DOHH2 (cell line): ENCODE data around the gene FNDC4.

Experiments
- H3F3A ChIP-seq: fragments of 200-600 bp; sonication (generic), shearing (Covaris generic); 2 replicates; pipeline ENCODE4 v1.6.0; 2016; ENCODE audit warnings: antibody characterized with exemption, mild to moderate bottlenecking; ENCODE audit not compliant: control insufficient read depth, insufficient read depth
- H3K27ac ChIP-seq: fragments of 200-600 bp; sonication (generic); 2 replicates; pipeline ENCODE4 v1.5.1; 2014; ENCODE audit warnings: low read depth, mild to moderate bottlenecking, low read length, moderate library complexity
- H3K27me3 ChIP-seq: fragments of 200-600 bp; sonication (generic); 2 replicates; pipeline ENCODE4 v1.6.1; 2014; ENCODE audit warnings: mild to moderate bottlenecking, low read length, mixed read lengths; ENCODE audit not compliant: control insufficient read depth
- H3K36me3 ChIP-seq: fragments of 200-600 bp; sonication (generic); 2 replicates; pipeline ENCODE4 v1.6.1; 2014; ENCODE audit warnings: mild to moderate bottlenecking, low read length, moderate library complexity, mixed read lengths; ENCODE audit not compliant: control insufficient read depth
- H3K4me1 ChIP-seq: fragments of 200-600 bp; sonication (generic); 2 replicates; pipeline ENCODE4 v1.6.1; 2014; ENCODE audit warnings: mild to moderate bottlenecking, low read length, mixed read lengths; ENCODE audit not compliant: control insufficient read depth
- H3K4me2 ChIP-seq: fragments of 200-600 bp; sonication (generic); 2 replicates; pipeline ENCODE4 v1.6.0; 2014; ENCODE audit warnings: mild to moderate bottlenecking, low read length, moderate library complexity
- H3K4me3 ChIP-seq: fragments of 200-600 bp; sonication (generic); 2 replicates; pipeline ENCODE4 v1.5.1; 2014; ENCODE audit warnings: mild to moderate bottlenecking, low read length, mixed read lengths
- H3K79me2 ChIP-seq: fragments of 200-600 bp; sonication (generic); 2 replicates; pipeline ENCODE4 v1.6.1; 2014; ENCODE audit warnings: mild to moderate bottlenecking, low read length, mixed read lengths; ENCODE audit not compliant: control insufficient read depth
- H3K9me2 ChIP-seq: fragments of 200-600 bp; sonication (generic); replicated peaks from 2 replicates; pipeline ENCODE4 v1.6.1; 2014; ENCODE audit warnings: mild to moderate bottlenecking, low read length, mixed read lengths; ENCODE audit not compliant: control insufficient read depth
- H3K9me3 ChIP-seq: fragments of 200-600 bp; sonication (generic); 2 replicates; pipeline ENCODE4 v1.6.1; 2014; ENCODE audit warnings: antibody characterized with exemption, low read length, mixed read lengths; ENCODE audit not compliant: control insufficient read depth, insufficient read depth
- H4K20me1 ChIP-seq: fragments of 200-600 bp; sonication (generic); 2 replicates; pipeline ENCODE4 v1.6.0; 2014; ENCODE audit warnings: low read depth, mild to moderate bottlenecking, antibody characterized with exemption, low read length, moderate library complexity; ENCODE audit not compliant: control insufficient read depth, insufficient read depth
- EZH2phosphoT487 ChIP-seq: fragments of 200-600 bp; sonication (generic); IDR thresholded peaks from 2 replicates; pipeline ENCODE4 v1.6.1; 2017; ENCODE audit warnings: borderline replicate concordance, mild to moderate bottlenecking, antibody characterized with exemption, low read length, moderate library complexity, mixed read lengths
- TF ChIP-seq, protein P1 (sequence below): fragments of 200-600 bp; sonication (generic); IDR thresholded peaks from one replicate; pipeline ENCODE4 v1.5.1; 2014; ENCODE audit warnings: antibody characterized with exemption, mild to moderate bottlenecking, low read depth, low read length; ENCODE audit not compliant: poor library complexity, severe bottlenecking

FNDC4 gene

DNA sequence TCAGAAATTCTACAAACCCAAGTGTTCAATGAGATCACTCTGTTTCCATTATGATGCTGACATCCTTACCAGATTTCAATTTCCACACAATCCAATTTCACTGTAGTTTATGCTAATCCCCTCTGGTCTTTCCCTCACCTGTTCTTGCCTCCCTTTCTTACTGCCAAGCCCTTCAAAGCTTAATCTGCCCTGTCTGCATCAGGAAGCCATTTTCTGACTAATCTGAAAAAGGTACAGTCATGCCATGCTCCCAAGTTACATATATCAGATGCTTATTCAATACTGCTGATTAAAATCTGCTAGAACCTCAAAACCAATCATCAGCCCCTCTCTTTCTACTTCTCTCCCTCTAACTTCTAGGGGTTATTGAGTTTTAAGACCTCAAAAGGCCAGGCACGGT lies 43.9 kb downstream of the FNDC4 start:
- H3K9me2 ChIP-seq, result no peaks in the 10 kb centered on the region
- H3K27ac ChIP-seq, result no peak overlapping the region
- no peak overlapping the region for H3K4me3 ChIP-seq
- H4K20me1 ChIP-seq, result no peaks in the 10 kb centered on the region
- no peaks in the 10 kb centered on the region for H3K4me1 ChIP-seq
- H3K27me3 ChIP-seq, result no peaks in the 10 kb centered on the region
- H3K9me3 ChIP-seq, result no peaks in the 10 kb centered on the region
- no peaks in the 10 kb centered on the region for H3K36me3 ChIP-seq
- no peak for TF ChIP-seq EZH2phosphoT487
- TF ChIP-seq, protein P1, sequence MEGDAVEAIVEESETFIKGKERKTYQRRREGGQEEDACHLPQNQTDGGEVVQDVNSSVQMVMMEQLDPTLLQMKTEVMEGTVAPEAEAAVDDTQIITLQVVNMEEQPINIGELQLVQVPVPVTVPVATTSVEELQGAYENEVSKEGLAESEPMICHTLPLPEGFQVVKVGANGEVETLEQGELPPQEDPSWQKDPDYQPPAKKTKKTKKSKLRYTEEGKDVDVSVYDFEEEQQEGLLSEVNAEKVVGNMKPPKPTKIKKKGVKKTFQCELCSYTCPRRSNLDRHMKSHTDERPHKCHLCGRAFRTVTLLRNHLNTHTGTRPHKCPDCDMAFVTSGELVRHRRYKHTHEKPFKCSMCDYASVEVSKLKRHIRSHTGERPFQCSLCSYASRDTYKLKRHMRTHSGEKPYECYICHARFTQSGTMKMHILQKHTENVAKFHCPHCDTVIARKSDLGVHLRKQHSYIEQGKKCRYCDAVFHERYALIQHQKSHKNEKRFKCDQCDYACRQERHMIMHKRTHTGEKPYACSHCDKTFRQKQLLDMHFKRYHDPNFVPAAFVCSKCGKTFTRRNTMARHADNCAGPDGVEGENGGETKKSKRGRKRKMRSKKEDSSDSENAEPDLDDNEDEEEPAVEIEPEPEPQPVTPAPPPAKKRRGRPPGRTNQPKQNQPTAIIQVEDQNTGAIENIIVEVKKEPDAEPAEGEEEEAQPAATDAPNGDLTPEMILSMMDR, result no peak
- no peaks in the 10 kb centered on the region for H3K79me2 ChIP-seq
- H3F3A ChIP-seq, result no peaks in the 10 kb centered on the region
- no peak overlapping the region for H3K4me2 ChIP-seq

DNA sequence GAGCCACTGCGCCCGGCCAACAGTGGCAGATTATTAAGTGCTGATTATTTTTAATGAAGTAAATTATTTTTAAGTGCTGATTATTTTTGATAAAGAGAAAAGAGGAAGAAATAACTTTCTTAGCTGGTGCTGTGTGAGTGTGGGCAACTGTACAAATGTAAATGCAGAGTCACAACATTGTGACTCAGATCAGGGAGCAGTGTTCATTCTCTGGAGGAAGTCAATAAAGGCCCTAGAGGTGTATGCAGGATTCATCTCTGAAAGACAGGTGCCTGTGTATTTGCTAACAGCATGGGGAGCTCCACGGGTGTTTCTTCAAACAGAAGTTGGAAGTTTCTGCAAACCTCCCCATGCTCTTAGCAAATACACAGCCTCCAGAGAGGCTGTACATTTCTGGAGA lies 46.6 kb downstream of the FNDC4 start:
- H3K4me1 ChIP-seq, result no peaks in the 10 kb centered on the region
- TF ChIP-seq, protein P1, result no peak
- TF ChIP-seq EZH2phosphoT487, result no peak
- no peaks in the 10 kb centered on the region for H4K20me1 ChIP-seq
- no peaks in the 10 kb centered on the region for H3K79me2 ChIP-seq
- no peaks in the 10 kb centered on the region for H3K9me2 ChIP-seq
- no peaks in the 10 kb centered on the region for H3K9me3 ChIP-seq
- no peaks in the 10 kb centered on the region for H3F3A ChIP-seq
- no peaks in the 10 kb centered on the region for H3K36me3 ChIP-seq
- H3K4me3 ChIP-seq, result no peak overlapping the region
- H3K27me3 ChIP-seq, result no peaks in the 10 kb centered on the region
- H3K4me2 ChIP-seq, result no peak overlapping the region
- no peak overlapping the region for H3K27ac ChIP-seq

DNA sequence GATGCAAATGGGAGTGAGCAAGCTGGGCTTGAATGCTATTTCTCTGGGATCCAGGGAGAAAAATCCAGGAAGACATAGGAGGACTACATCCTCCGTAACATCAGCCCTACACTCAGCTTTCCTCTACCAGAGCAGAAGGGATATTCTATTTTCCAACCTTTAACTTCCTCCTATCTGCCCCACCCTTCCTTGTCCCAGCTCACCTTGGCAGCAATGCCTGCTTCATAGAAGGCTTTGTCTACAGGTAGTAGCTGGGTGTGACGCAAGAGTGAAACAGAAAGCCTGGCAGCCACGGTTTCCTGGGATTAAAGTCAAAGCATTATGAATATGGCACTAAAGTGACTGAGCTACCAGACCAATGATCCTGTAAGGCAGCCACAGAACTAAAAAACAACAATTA lies 48.9 kb downstream of the FNDC4 start:
- H3K36me3 ChIP-seq, result peaks cover 9% of the 10 kb centered on the region
- H3K9me3 ChIP-seq, result no peaks in the 10 kb centered on the region
- H3K9me2 ChIP-seq, result no peaks in the 10 kb centered on the region
- H3K4me2 ChIP-seq, result no peak overlapping the region
- H3F3A ChIP-seq, result no peaks in the 10 kb centered on the region
- no peak overlapping the region for H3K4me3 ChIP-seq
- H3K79me2 ChIP-seq, result no peaks in the 10 kb centered on the region
- H4K20me1 ChIP-seq, result no peaks in the 10 kb centered on the region
- H3K4me1 ChIP-seq, result no peaks in the 10 kb centered on the region
- no peak overlapping the region for H3K27ac ChIP-seq
- no peaks in the 10 kb centered on the region for H3K27me3 ChIP-seq
- TF ChIP-seq, protein P1, result no peak
- no peak for TF ChIP-seq EZH2phosphoT487

DNA sequence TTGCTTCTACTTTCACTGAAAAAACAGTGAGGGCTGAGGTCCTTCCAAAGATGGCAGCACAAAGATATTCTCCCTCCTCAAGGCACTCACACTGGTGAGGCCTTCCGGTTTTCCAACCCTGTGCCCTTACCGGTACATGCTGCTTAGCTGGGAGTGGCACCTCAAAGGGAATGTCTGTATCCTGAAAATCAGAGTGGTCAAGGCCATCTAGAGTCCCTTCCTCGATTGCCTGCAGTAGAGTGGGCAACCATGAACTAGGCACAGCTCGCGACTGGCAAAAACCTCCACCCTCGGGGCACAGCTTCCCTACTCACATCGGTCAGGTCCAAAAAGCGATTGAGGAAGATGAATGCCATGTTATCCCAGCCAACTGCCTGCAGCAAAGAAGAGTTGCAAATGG lies 49.4 kb downstream of the FNDC4 start:
- H3K9me3 ChIP-seq, result no peaks in the 10 kb centered on the region
- H3K9me2 ChIP-seq, result no peaks in the 10 kb centered on the region
- no peak overlapping the region for H3K4me2 ChIP-seq
- no peak overlapping the region for H3K4me3 ChIP-seq
- no peaks in the 10 kb centered on the region for H3K27me3 ChIP-seq
- peaks cover 13% of the 10 kb centered on the region for H3K36me3 ChIP-seq
- TF ChIP-seq, protein P1, result no peak
- TF ChIP-seq EZH2phosphoT487, result no peak
- H4K20me1 ChIP-seq, result no peaks in the 10 kb centered on the region
- no peaks in the 10 kb centered on the region for H3K79me2 ChIP-seq
- no peak overlapping the region for H3K27ac ChIP-seq
- H3K4me1 ChIP-seq, result no peaks in the 10 kb centered on the region
- H3F3A ChIP-seq, result no peaks in the 10 kb centered on the region
